Endodermal cell (in vitro differentiated cells): Measurements from ENCODE around the gene SCYL2. TPM values are rescaled to one million over a fixed set of nuclear protein-coding genes. Genes with fewer than 3 reads are reported as not detected.

ENCODE experiments used
- DNase-seq: peaks from one replicate; pipeline ENCODE4 v3.0.0-alpha.2; 2017
- H3K27ac ChIP-seq: 2 replicates; pipeline ENCODE4 v1.5.1; 2013; ENCODE audit warnings: mild to moderate bottlenecking, low read depth, low read length, moderate library complexity
- H3K27me3 ChIP-seq: 2 replicates; pipeline ENCODE4 v1.6.1; 2013; ENCODE audit warnings: mild to moderate bottlenecking, low read length, moderate library complexity; ENCODE audit not compliant: insufficient read depth, control insufficient read depth, poor library complexity, severe bottlenecking
- H3K36me3 ChIP-seq: 2 replicates; pipeline ENCODE4 v1.7.0; 2013; ENCODE audit warnings: mild to moderate bottlenecking, low read length, moderate library complexity; ENCODE audit not compliant: control insufficient read depth, insufficient read depth
- H3K4me1 ChIP-seq: one replicate; pipeline ENCODE4 v1.7.0; 2013; ENCODE audit warnings: low read length; ENCODE audit not compliant: control insufficient read depth, insufficient read depth
- H3K4me3 ChIP-seq: 2 replicates; pipeline ENCODE4 v1.5.1; 2013; ENCODE audit warnings: mild to moderate bottlenecking, low read length, moderate library complexity
- H3K9ac ChIP-seq: 2 replicates; pipeline ENCODE4 v1.6.1; 2013; ENCODE audit warnings: mild to moderate bottlenecking, low read length, moderate library complexity; ENCODE audit not compliant: poor library complexity, severe bottlenecking; ENCODE audit errors: extremely low read depth
- H3K9me3 ChIP-seq: 2 replicates; pipeline ENCODE4 v1.6.1; 2013; ENCODE audit warnings: mild to moderate bottlenecking, low read length, moderate library complexity; ENCODE audit not compliant: control insufficient read depth
- H3K27ac Mint-ChIP-seq: 2 replicates; pipeline ENCODE4 v1.8.0; 2020; ENCODE audit warnings: mixed read lengths
- H3K27me3 Mint-ChIP-seq: 2 replicates; pipeline ENCODE4 v1.8.0; 2021; ENCODE audit warnings: mild to moderate bottlenecking, mixed read lengths; ENCODE audit not compliant: insufficient read depth
- H3K36me3 Mint-ChIP-seq: 2 replicates; pipeline ENCODE4 v1.8.0; 2020; ENCODE audit warnings: low read depth, mixed read lengths
- H3K4me1 Mint-ChIP-seq: 2 replicates; pipeline ENCODE4 v1.8.0; 2020; ENCODE audit warnings: mixed read lengths
- H3K4me3 Mint-ChIP-seq: 2 replicates; pipeline ENCODE4 v1.8.0; 2020; ENCODE audit warnings: mild to moderate bottlenecking, moderate library complexity, mixed read lengths
- H3K9me3 Mint-ChIP-seq: 2 replicates; pipeline ENCODE4 v1.8.0; 2020; ENCODE audit warnings: mild to moderate bottlenecking, mixed read lengths
- CTCF ChIP-seq: fragments of 200-600 bp; sonication (generic); conservative IDR thresholded peaks from 2 replicates; pipeline ENCODE4 v1.5.0; 2021; ENCODE audit warnings: antibody characterized with exemption, mild to moderate bottlenecking
- WGBS, 2 experiments: methylation state at CpG; one replicate each; pipeline versions ENCODE4 v1.1.5 to v1.1.7; 2013; ENCODE audit warnings: missing lambda C conversion rate in 2 of 2, mixed read lengths in 1 of 2; ENCODE audit not compliant: insufficient coverage in 1 of 2, insufficient read length in 1 of 2; 5-methylcytosine and 5-hydroxymethylcytosine counted together
- total RNA-seq, 2 donors: library from RNA; stranded (reverse); fragmentation: NEBNext Ultra II Directional in 1 of 2; extraction: Animal tissue kit (Norgen Biotek cat#: 25700) in 1 of 2; gene quantifications; 2 replicates in 1 of 2; 3 replicates in 1 of 2; pipeline ENCODE4 v1.2.1, GENCODE V29; 2021

The SCYL2 gene
- total RNA-seq, 2 donors from 2014 or later, result 54.5 to 59.6 TPM

GRCh38 chr12:100376161-100376560, 109.2 kb downstream of the SCYL2 start:
- Mint-ChIP-seq H3K36me3 (no peaks in the 10 kb centered on the region), H3K27me3 (no peaks in the 10 kb centered on the region), H3K9me3 (no peaks in the 10 kb centered on the region), H3K27ac (no peak overlapping the region), H3K4me3 (no peak overlapping the region), H3K4me1 (peaks cover 27% of the 10 kb centered on the region)
- Histone ChIP-seq H3K4me3 (no peak overlapping the region), H3K4me1 (no peaks in the 10 kb centered on the region), H3K36me3 (no peaks in the 10 kb centered on the region), H3K27ac (no peak overlapping the region), H3K27me3 (no peaks in the 10 kb centered on the region), H3K9ac (no peak overlapping the region), H3K9me3 (no peaks in the 10 kb centered on the region)
- DNase-seq, result no peak
- no peak for TF ChIP-seq CTCF
- WGBS, 2 experiments, result 100% methylated on average over 1 of the region's 1 CpG

- no peaks in the 10 kb centered on the region for H3K4me1 ChIP-seq
- no peak for DNase-seq
- 83 to 90% methylated on average over 2 of the region's 2 CpGs for WGBS, 2 experiments
- Mint-ChIP-seq H3K36me3 (no peaks in the 10 kb centered on the region), H3K27ac (no peak overlapping the region), H3K27me3 (no peaks in the 10 kb centered on the region), H3K9me3 (no peaks in the 10 kb centered on the region), H3K4me3 (no peak overlapping the region), H3K4me1 (peaks cover 6% of the 10 kb centered on the region)
- no peaks in the 10 kb centered on the region for H3K27me3 ChIP-seq
- H3K4me3 ChIP-seq, result no peak overlapping the region
- no peaks in the 10 kb centered on the region for H3K9me3 ChIP-seq
- TF ChIP-seq CTCF, result no peak
- no peak overlapping the region for H3K9ac ChIP-seq
- no peak overlapping the region for H3K27ac ChIP-seq
- H3K36me3 ChIP-seq, result no peaks in the 10 kb centered on the region
Observed at GRCh38 chr12:100381379-100381778, 114.4 kb downstream of the SCYL2 start.

- no peaks in the 10 kb centered on the region for H3K27me3 Mint-ChIP-seq
Observed at GRCh38 chr12:100382338-100382737, 115.4 kb downstream of the SCYL2 start.

More at GRCh38 chr12:100382338-100382737, 115.4 kb downstream of the SCYL2 start:
- Histone ChIP-seq H3K27ac (no peak overlapping the region), H3K27me3 (no peaks in the 10 kb centered on the region), H3K36me3 (no peaks in the 10 kb centered on the region), H3K4me1 (no peaks in the 10 kb centered on the region), H3K9me3 (no peaks in the 10 kb centered on the region), H3K9ac (no peak overlapping the region), H3K4me3 (no peak overlapping the region)
- Mint-ChIP-seq H3K9me3 (no peaks in the 10 kb centered on the region), H3K4me3 (no peak overlapping the region), H3K36me3 (no peaks in the 10 kb centered on the region), H3K4me1 (peaks cover 6% of the 10 kb centered on the region), H3K27ac (no peak overlapping the region)
- WGBS, 2 experiments, result 93 to 97% methylated on average over 6 of the region's 6 CpGs
- no peak for TF ChIP-seq CTCF
- DNase-seq, result no peak
